Measurements from ENCODE around the gene PLEKHA6. TPM values are rescaled to one million over a fixed set of nuclear protein-coding genes. Genes with fewer than 3 reads are reported as not detected.

Gene PLEKHA6
- total and polyA plus RNA-seq, 2 of the 4 experiments (the other 2 are of a cell fraction), result 8.2 to 19.9 TPM

GRCh38 chr1:204257446-204257845 is 102.3 kb downstream of the PLEKHA6 start:
- in situ Hi-C loops (cut with MboI; ENCODE audit: low sequenced_read_pairs), result no loop called here
- H3K4ac ChIP-seq (ENCODE audit: low read depth, low read length), result no peak overlapping the region
- H4K5ac ChIP-seq (ENCODE audit: low read depth, low read length), result no peak overlapping the region
- no peak overlapping the region for H4K91ac ChIP-seq (ENCODE audit: insufficient read depth, low read depth, low read length)
- no peak for TF ChIP-seq CEBPB (IDR thresholded peaks at IDR 0.05; ENCODE audit: low read depth, low read length)
- TF ChIP-seq CTCF (conservative IDR thresholded peaks at IDR 0.05; ENCODE audit: low read depth, low read length), result no peak
- no peak for TF ChIP-seq FOS (IDR thresholded peaks at IDR 0.05; ENCODE audit: low read depth, low read length)
- TF ChIP-seq MAZ (IDR thresholded peaks at IDR 0.05; ENCODE audit: borderline replicate concordance, low read depth, low read length), result no peak
- TF ChIP-seq SMC3 (IDR thresholded peaks at IDR 0.05; ENCODE audit: low read depth, low read length), result no peak
- TF ChIP-seq MAFK (IDR thresholded peaks at IDR 0.05; ENCODE audit: low read depth, low read length), result no peak
- TF ChIP-seq NFE2L2 (IDR thresholded peaks at IDR 0.05; ENCODE audit: low read depth, low read length), result no peak
- TF ChIP-seq POLR2A (IDR thresholded peaks at IDR 0.05; ENCODE audit: low read depth, low read length), result no peak
- no peak for TF ChIP-seq RFX5 (IDR thresholded peaks at IDR 0.05; ENCODE audit: low read depth, low read length)
- TF ChIP-seq USF2 (IDR thresholded peaks at IDR 0.05; ENCODE audit: low read depth, low read length), result no peak
- no peak for TF ChIP-seq RAD21 (IDR thresholded peaks at IDR 0.05; ENCODE audit: low read length)
- no peak for TF ChIP-seq ELK1 (IDR thresholded peaks at IDR 0.05; ENCODE audit: borderline replicate concordance, low read depth, low read length)
- TF ChIP-seq RCOR1 (IDR thresholded peaks at IDR 0.05; ENCODE audit: insufficient replicate concordance, low read length), result no peak
- no peak for TF ChIP-seq MXI1 (IDR thresholded peaks at IDR 0.05; ENCODE audit: borderline replicate concordance, low read depth, low read length)
- no peak for TF ChIP-seq CHD1 (IDR thresholded peaks at IDR 0.05; ENCODE audit: low read depth, low read length)
- TF ChIP-seq BHLHE40 (IDR thresholded peaks at IDR 0.05; ENCODE audit: low read depth, low read length), result no peak
- DNase-seq, result no peak
- no peak overlapping the region for H3K9ac ChIP-seq (ENCODE audit: low read depth, low read length)
- H4K20me1 ChIP-seq (ENCODE audit: insufficient read depth, low read length), result no peaks in the 10 kb centered on the region
- no peak for ATAC-seq (ENCODE audit: low read depth)
- H3K4me2 ChIP-seq (ENCODE audit: low read depth, low read length), result no peak overlapping the region
- no peaks in the 10 kb centered on the region for H3K9me3 ChIP-seq (ENCODE audit: control insufficient read depth, insufficient read depth, low read length)
- H2AK9ac ChIP-seq (replicated peaks; ENCODE audit: low read depth, low read length, poor library complexity), result no peak overlapping the region
- no peak overlapping the region for H3K14ac ChIP-seq (replicated peaks; ENCODE audit: low read depth, low read length)
- 100% methylated on average over 4 of the region's 24 CpGs; no CpG with 5 or more reads in 1 of the 2 experiments for WGBS, 2 experiments (ENCODE audit: extremely low coverage in 2 of 2, insufficient read length in 1 of 2)
- H2AFZ ChIP-seq (replicated peaks; ENCODE audit: low read length, poor library complexity), result no peak overlapping the region
- no peak overlapping the region for H2BK20ac ChIP-seq (ENCODE audit: low read depth, low read length)
- no peak overlapping the region for H3K56ac ChIP-seq (ENCODE audit: extremely low read depth, insufficient read depth, low read length)
- no peak overlapping the region for H2BK120ac ChIP-seq (ENCODE audit: low read depth, low read length)
- H3K18ac ChIP-seq (ENCODE audit: low read depth, low read length), result no peak overlapping the region
- no peak overlapping the region for H4K8ac ChIP-seq (ENCODE audit: low read depth in 2 of 2, low read length in 2 of 2)
- H3K36me3 ChIP-seq (ENCODE audit: control insufficient read depth, insufficient read depth, low read length), result peaks cover 19% of the 10 kb centered on the region
- no peak overlapping the region for H3K27ac ChIP-seq (ENCODE audit: insufficient read depth, low read length)
- no peaks in the 10 kb centered on the region for H3K27me3 ChIP-seq (ENCODE audit: control insufficient read depth, insufficient read depth, low read length)
- H3K4me3 ChIP-seq (ENCODE audit: insufficient read depth, low read depth, low read length), result no peak overlapping the region
- ChIA-PET CTCF (interaction anchor here (1.1 to 3.4 kb wide), 4 partner anchors 39 to 141 kb away, joined by 4 to 23 read pairs (median 10); partner anchors contain the start of gene PLEKHA6), POLR2A (ENCODE audit: unreplicated experiment) (no interaction called here)
- no peak overlapping the region for H2BK15ac ChIP-seq (ENCODE audit: low read depth, low read length)
- no peaks in the 10 kb centered on the region for H3K79me1 ChIP-seq (ENCODE audit: low read depth in 1 of 2, low read length in 2 of 2)
- H3K4me1 ChIP-seq (ENCODE audit: control insufficient read depth, insufficient read depth, low read length), result peaks cover 23% of the 10 kb centered on the region
- H2AK5ac ChIP-seq (ENCODE audit: low read depth, low read length), result no peak overlapping the region
- no peak overlapping the region for H2BK5ac ChIP-seq (ENCODE audit: low read depth, low read length, poor library complexity, severe bottlenecking)
- peaks cover 10% of the 10 kb centered on the region; the same call in 1 of the 2 replicates for H3K9me1 ChIP-seq (ENCODE audit: insufficient read depth, low read length)
- dilution Hi-C loops (cut with HindIII; ENCODE audit: low sequenced_read_pairs, unreplicated experiment), result no loop called here
- no TSS peak for BruUV-seq (replicated peaks)
- H3K23ac ChIP-seq (ENCODE audit: low read depth, low read length), result no peak overlapping the region
- intact Hi-C loops (cut with micrococcal nuclease), result no loop called here

All from IMR-90 (cell line).